Central memory CD8-positive, alpha-beta T cell (primary cell): Measurements from ENCODE around the gene SCD5.

Source experiments
- ATAC-seq: fragments of 150-1000 bp; cut with Tn5 transposase; replicated peaks from 2 replicates; pipeline ENCODE4 v1.10.0; 2022; ENCODE audit warnings: mild to moderate bottlenecking, moderate FRiP score, moderate number of reproducible peaks; ENCODE audit not compliant: poor library complexity, severe bottlenecking; ENCODE audit errors: extremely low read depth
- DNase-seq, 2 donors: peaks; one replicate each; pipeline ENCODE4 v3.0.0; 2021; ENCODE audit warnings: low spot score in 2 of 2
- H3K27ac Mint-ChIP-seq: one replicate; pipeline ENCODE4 v1.8.0; 2022; ENCODE audit warnings: low read depth, mild to moderate bottlenecking, moderate library complexity, mixed read lengths
- H3K27me3 Mint-ChIP-seq: one replicate; pipeline ENCODE4 v1.8.0; 2022; ENCODE audit warnings: mixed read lengths
- H3K36me3 Mint-ChIP-seq: one replicate; pipeline ENCODE4 v1.8.0; 2022; ENCODE audit warnings: mild to moderate bottlenecking, moderate library complexity, mixed read lengths; ENCODE audit not compliant: insufficient read depth
- H3K4me1 Mint-ChIP-seq: one replicate; pipeline ENCODE4 v1.8.0; 2022; ENCODE audit warnings: mixed read lengths
- H3K4me3 Mint-ChIP-seq: one replicate; pipeline ENCODE4 v1.8.0; 2022; ENCODE audit warnings: mild to moderate bottlenecking, moderate library complexity, mixed read lengths
- H3K9me3 Mint-ChIP-seq: one replicate; pipeline ENCODE4 v1.8.0; 2022; ENCODE audit warnings: mixed read lengths

The SCD5 gene

GRCh38 chr4:82704156-82704555 lies 94.4 kb downstream of the SCD5 start:
- Mint-ChIP-seq H3K27ac (no peak overlapping the region), H3K9me3 (no peaks in the 10 kb centered on the region), H3K4me1 (no peaks in the 10 kb centered on the region), H3K36me3 (peaks cover 2% of the 10 kb centered on the region), H3K27me3 (no peaks in the 10 kb centered on the region), H3K4me3 (no peak overlapping the region)
- no peak for DNase-seq
- no peak for ATAC-seq

GRCh38 chr4:82698412-82698811 lies 100.2 kb downstream of the SCD5 start:
- ATAC-seq (no peak), DNase-seq (no peak)
- peaks cover 4% of the 10 kb centered on the region for H3K36me3 Mint-ChIP-seq
- no peak overlapping the region for H3K4me3 Mint-ChIP-seq
- H3K27me3 Mint-ChIP-seq, result no peaks in the 10 kb centered on the region
- H3K27ac Mint-ChIP-seq, result no peak overlapping the region
- H3K4me1 Mint-ChIP-seq, result no peaks in the 10 kb centered on the region
- H3K9me3 Mint-ChIP-seq, result no peaks in the 10 kb centered on the region

DNA sequence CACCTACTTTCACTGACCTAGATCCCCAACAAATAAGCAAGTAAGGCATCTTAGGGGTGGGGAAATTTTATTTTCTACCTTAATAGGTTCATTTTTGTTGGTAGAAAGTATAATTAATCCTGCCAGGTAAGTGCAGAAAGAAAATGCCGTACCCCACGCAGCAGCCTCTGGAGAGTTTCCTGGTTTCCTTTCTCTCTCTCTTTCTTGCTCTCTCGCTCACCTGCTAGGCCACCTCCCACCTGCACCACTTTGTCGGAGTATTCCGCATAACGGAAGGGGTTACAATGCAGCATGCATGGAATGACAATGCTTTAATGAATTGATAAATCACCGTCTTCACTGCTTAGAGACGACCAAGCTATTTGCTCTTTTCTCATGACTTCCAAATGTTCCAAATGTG lies 101.0 kb downstream of the SCD5 start:
- Mint-ChIP-seq H3K27ac (no peak overlapping the region), H3K9me3 (no peaks in the 10 kb centered on the region), H3K4me1 (no peaks in the 10 kb centered on the region), H3K36me3 (peaks cover 3% of the 10 kb centered on the region), H3K4me3 (no peak overlapping the region), H3K27me3 (no peaks in the 10 kb centered on the region)
- ATAC-seq (no peak), DNase-seq (no peak)

- ATAC-seq, result no peak
- no peak overlapping the region for H3K4me3 Mint-ChIP-seq
- H3K4me1 Mint-ChIP-seq, result no peaks in the 10 kb centered on the region
- H3K27me3 Mint-ChIP-seq, result no peaks in the 10 kb centered on the region
- H3K27ac Mint-ChIP-seq, result no peak overlapping the region
- DNase-seq, result no peak
- H3K9me3 Mint-ChIP-seq, result no peaks in the 10 kb centered on the region
- peaks cover 2% of the 10 kb centered on the region for H3K36me3 Mint-ChIP-seq
Measured at GRCh38 chr4:82696117-82696860, 102.3 kb downstream of the SCD5 start.

DNA sequence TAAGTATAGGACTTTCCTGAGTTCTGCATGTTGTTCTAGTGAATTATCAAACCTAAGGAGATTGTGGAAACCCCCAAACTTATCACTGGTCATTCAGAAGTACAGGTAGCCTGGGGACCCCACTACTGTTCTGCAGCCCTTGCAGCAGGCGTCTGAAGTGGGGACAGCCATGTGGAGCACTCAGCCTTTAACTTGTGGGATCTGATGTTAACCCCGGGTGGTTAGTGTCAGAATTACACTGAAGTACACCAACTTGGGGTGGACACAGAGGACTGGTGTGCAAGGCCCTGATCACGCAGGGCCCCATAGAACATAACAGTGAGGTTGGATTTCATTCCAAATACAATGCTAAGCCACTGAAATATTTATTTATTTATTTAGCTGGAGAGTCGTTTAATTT lies 103.7 kb downstream of the SCD5 start:
- Mint-ChIP-seq H3K4me1 (no peaks in the 10 kb centered on the region), H3K4me3 (no peak overlapping the region), H3K27ac (no peak overlapping the region), H3K9me3 (no peaks in the 10 kb centered on the region), H3K36me3 (peaks cover 2% of the 10 kb centered on the region), H3K27me3 (no peaks in the 10 kb centered on the region)
- no peak for DNase-seq
- no peak for ATAC-seq

DNA sequence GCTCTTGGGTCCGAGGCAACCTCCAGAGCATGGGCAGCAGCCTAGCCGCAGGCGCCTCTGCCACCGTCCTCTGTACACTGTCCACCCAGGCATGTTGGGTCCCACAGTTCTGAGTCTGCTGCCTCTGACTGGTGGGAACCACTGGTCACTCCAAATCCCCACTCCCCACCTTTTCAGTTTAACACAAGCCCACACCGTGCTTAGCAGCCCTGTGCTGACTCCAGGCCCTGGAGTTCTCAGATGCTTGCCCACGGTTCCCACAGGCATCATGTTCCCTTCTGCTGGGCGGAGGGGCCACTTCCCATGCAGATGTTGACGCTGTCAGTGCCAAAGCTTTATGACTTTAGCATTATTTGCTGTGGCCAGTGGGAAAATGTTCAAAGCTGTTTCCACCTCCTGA lies 104.5 kb downstream of the SCD5 start:
- no peaks in the 10 kb centered on the region for H3K9me3 Mint-ChIP-seq
- no peaks in the 10 kb centered on the region for H3K4me1 Mint-ChIP-seq
- H3K27me3 Mint-ChIP-seq, result no peaks in the 10 kb centered on the region
- H3K27ac Mint-ChIP-seq, result no peak overlapping the region
- H3K36me3 Mint-ChIP-seq, result peaks cover 2% of the 10 kb centered on the region
- H3K4me3 Mint-ChIP-seq, result no peak overlapping the region
- ATAC-seq, result no peak
- DNase-seq, result no peak

DNA sequence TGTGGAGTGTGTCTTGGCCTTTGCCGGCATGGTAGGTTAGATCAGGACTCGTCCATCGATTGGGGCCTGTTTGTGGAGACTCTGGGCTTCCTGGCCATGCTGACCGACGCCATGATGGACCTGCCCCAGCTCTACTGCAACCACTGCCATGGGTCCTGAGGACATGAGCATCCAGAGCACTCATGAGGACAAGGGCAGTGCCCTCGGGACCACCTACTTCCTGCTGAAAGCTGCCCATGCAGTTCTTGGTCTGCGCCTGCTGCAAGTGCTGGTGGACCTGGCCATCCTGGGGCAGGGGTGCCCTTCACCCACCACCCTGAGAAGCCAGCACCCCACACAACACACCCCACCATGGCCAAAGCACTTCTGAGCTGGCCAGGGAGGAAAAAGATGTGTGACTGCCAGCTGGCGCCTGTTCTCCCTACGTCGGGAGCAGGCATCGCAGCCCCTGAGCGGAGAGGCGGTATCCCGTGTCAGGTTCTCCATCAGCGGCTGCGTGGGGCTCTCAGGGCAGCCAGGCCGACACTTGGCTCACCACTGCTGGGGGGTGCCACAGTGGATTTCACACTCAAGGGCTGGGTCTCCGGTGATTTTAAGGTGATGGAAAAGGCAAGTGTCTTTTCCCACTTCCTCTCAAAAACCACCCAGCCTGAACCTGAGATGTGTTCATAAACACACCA lies 106.4 kb downstream of the SCD5 start:
- H3K4me3 Mint-ChIP-seq, result no peak overlapping the region
- ATAC-seq (no peak), DNase-seq (no peak)
- no peaks in the 10 kb centered on the region for H3K36me3 Mint-ChIP-seq
- H3K9me3 Mint-ChIP-seq, result no peaks in the 10 kb centered on the region
- H3K4me1 Mint-ChIP-seq, result no peaks in the 10 kb centered on the region
- no peak overlapping the region for H3K27ac Mint-ChIP-seq
- no peaks in the 10 kb centered on the region for H3K27me3 Mint-ChIP-seq

- DNase-seq, result no peak
- Mint-ChIP-seq H3K9me3 (no peaks in the 10 kb centered on the region), H3K27ac (no peak overlapping the region), H3K27me3 (no peaks in the 10 kb centered on the region), H3K4me3 (no peak overlapping the region), H3K36me3 (no peaks in the 10 kb centered on the region), H3K4me1 (no peaks in the 10 kb centered on the region)
- no peak for ATAC-seq
Measured at GRCh38 chr4:82691431-82691830, 107.2 kb downstream of the SCD5 start.

DNA sequence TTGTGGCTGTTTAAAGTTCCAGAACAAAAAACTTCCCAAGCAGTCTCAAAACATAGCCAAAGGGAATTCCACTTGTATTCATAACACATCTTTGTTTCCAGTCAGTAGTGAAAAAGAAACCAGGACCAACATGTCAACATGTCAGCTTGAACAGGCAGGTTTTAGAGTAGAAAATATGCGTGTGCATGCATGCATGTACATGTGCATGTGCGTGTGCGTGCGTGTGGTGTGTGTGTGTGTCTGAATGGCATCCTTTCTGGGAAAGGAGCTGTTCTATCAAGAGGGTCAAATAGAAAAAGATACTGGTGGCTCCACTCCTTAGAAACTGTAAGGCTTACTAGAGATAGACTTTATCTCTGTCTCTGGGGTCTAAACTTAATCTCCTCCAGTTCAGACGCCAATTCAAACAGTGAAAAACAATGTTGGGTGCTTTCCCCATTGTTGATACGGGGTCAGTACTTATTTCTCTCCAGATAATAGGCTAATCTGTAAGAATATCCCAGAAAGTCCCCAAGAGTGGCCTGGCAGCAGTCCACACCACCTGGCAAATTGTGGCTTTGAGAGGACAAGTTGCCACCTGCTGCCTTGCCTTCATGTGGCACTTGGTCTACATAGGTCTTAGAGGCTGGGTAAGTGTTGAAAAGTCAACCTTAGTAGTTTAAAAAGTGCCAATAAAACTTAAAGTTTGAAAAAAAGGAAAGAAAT lies 110.4 kb downstream of the SCD5 start:
- DNase-seq (no peak), ATAC-seq (no peak)
- no peaks in the 10 kb centered on the region for H3K27me3 Mint-ChIP-seq
- no peak overlapping the region for H3K27ac Mint-ChIP-seq
- no peaks in the 10 kb centered on the region for H3K9me3 Mint-ChIP-seq
- H3K36me3 Mint-ChIP-seq, result no peaks in the 10 kb centered on the region
- no peaks in the 10 kb centered on the region for H3K4me1 Mint-ChIP-seq
- H3K4me3 Mint-ChIP-seq, result no peak overlapping the region

DNA sequence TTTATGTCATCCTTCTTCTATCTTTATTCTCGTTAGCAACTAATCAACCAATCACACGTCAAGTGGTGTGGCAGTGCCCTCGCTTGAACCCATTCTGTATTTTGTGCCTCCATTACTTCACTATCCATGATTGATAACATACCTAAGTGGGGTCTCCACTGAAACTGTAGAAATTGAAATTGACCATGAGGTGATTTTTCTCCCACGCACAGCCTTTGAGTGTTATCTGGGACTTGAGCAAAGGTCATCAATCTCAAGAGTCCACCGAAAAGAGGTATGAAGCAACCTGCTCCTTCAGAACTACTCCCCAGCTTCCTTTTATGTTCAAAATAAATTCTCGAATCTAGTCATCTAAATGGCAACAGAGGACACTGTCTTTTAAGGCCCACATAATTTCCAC lies 111.1 kb downstream of the SCD5 start:
- Mint-ChIP-seq H3K27ac (no peak overlapping the region), H3K4me3 (no peak overlapping the region), H3K36me3 (no peaks in the 10 kb centered on the region), H3K9me3 (no peaks in the 10 kb centered on the region), H3K27me3 (no peaks in the 10 kb centered on the region), H3K4me1 (no peaks in the 10 kb centered on the region)
- DNase-seq (no peak), ATAC-seq (no peak)

DNA sequence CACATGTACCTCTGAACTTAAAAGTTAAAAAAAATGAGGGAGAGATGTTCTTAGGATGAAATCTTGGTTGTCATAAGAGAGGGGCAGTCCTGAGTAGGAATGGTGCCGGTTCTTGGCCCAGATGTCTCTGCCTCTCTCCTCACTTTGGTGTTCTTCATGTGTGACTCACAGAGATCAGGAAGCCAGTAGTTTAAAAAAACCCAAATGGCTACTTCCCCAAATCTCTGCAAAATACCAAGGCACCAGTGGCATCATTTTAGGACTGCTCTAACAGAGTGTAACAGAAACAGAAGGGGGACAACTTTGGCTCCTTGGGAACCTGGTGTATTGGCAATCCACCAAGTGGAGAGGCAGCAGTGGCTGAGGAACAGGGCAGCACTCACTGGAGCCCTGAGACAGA lies 116.8 kb downstream of the SCD5 start:
- Mint-ChIP-seq H3K36me3 (no peaks in the 10 kb centered on the region), H3K27ac (no peak overlapping the region), H3K4me3 (no peak overlapping the region), H3K9me3 (no peaks in the 10 kb centered on the region), H3K27me3 (no peaks in the 10 kb centered on the region), H3K4me1 (no peaks in the 10 kb centered on the region)
- no peak for DNase-seq
- ATAC-seq, result no peak

DNA sequence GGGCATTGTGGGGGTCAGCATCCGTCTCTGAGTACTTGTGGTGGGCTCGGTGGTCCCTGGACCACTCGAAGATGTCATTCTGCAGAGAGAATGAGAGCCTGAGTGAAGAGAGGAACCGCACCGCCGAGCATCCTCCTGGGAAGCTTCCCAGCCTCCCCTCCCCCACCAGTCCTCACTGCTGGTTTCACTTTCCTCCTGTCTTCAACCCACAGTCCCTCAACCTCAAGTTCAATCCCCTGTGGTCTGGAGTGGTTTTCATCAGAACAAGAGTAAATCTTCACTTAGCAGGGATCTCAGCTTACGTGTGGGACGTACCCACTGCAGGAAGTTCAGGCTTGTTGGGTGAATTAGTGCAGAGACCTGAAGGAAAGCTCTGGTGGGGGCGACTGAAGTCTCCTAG lies 117.8 kb downstream of the SCD5 start:
- Mint-ChIP-seq H3K4me1 (no peaks in the 10 kb centered on the region), H3K27me3 (no peaks in the 10 kb centered on the region), H3K4me3 (no peak overlapping the region), H3K9me3 (no peaks in the 10 kb centered on the region), H3K36me3 (peaks cover 3% of the 10 kb centered on the region), H3K27ac (no peak overlapping the region)
- no peak for ATAC-seq
- DNase-seq, result no peak

GRCh38 chr4:82679531-82679930 lies 119.1 kb downstream of the SCD5 start:
- Mint-ChIP-seq H3K4me1 (no peaks in the 10 kb centered on the region), H3K4me3 (no peak overlapping the region), H3K36me3 (peaks cover 3% of the 10 kb centered on the region), H3K9me3 (no peaks in the 10 kb centered on the region), H3K27me3 (no peaks in the 10 kb centered on the region), H3K27ac (no peak overlapping the region)
- ATAC-seq (no peak), DNase-seq (no peak)
